Type B pancreatic cell (in vitro differentiated cells): ENCODE data around the gene ADSL. TPM values are rescaled to one million over a fixed set of nuclear protein-coding genes. Genes with fewer than 3 reads are reported as not detected.

Experiments
- DNase-seq: peaks from one replicate; pipeline ENCODE4 v3.0.0; 2021; ENCODE audit warnings: mixed read lengths; ENCODE audit not compliant: unreplicated experiment; ENCODE audit errors: extremely low spot score
- H3K27ac Mint-ChIP-seq: 2 replicates; pipeline ENCODE4 v1.8.0; 2021; ENCODE audit warnings: mild to moderate bottlenecking, mixed read lengths
- H3K27me3 Mint-ChIP-seq: 2 replicates; pipeline ENCODE4 v1.8.0; 2021; ENCODE audit warnings: mixed read lengths
- H3K36me3 Mint-ChIP-seq: 2 replicates; pipeline ENCODE4 v1.8.0; 2021; ENCODE audit warnings: mixed read lengths
- H3K4me1 Mint-ChIP-seq: one replicate; pipeline ENCODE4 v1.8.0; 2021; ENCODE audit warnings: mixed read lengths; ENCODE audit not compliant: unreplicated experiment
- H3K4me3 Mint-ChIP-seq: 2 replicates; pipeline ENCODE4 v1.8.0; 2021; ENCODE audit warnings: mild to moderate bottlenecking, mixed read lengths
- H3K9me3 Mint-ChIP-seq: 2 replicates; pipeline ENCODE4 v1.8.0; 2021; ENCODE audit warnings: mixed read lengths
- CTCF ChIP-seq: fragments of 200-600 bp; sonication (generic); conservative IDR thresholded peaks from 2 replicates; pipeline ENCODE4 v1.5.0; 2021; ENCODE audit warnings: antibody characterized with exemption, mild to moderate bottlenecking
- total RNA-seq: library from RNA; stranded (reverse); gene quantifications from 2 replicates; pipeline ENCODE4 v1.2.1, GENCODE V29; 2021; ENCODE audit warnings: low replicate concordance

ADSL gene
- total RNA-seq, 1 donor from 2014 or later = 82.8 TPM

- no peak for DNase-seq
- H3K9me3 Mint-ChIP-seq = no peaks in the 10 kb centered on the region
- no peak for TF ChIP-seq CTCF
- peaks cover 57% of the 10 kb centered on the region for H3K36me3 Mint-ChIP-seq
- H3K4me1 Mint-ChIP-seq = no peaks in the 10 kb centered on the region
- H3K4me3 Mint-ChIP-seq = no peak overlapping the region
- no peak overlapping the region for H3K27ac Mint-ChIP-seq
- H3K27me3 Mint-ChIP-seq = no peaks in the 10 kb centered on the region
These were observed 18.1 kb downstream of the ADSL start for GRCh38 chr22:40364431-40364830.

GRCh38 chr22:40366068-40366467 lies 19.8 kb downstream of the ADSL start:
- no peak for TF ChIP-seq CTCF
- H3K27ac Mint-ChIP-seq = no peak overlapping the region
- no peak for DNase-seq

GRCh38 chr22:40367342-40367741 lies 21.0 kb downstream of the ADSL start:
- H3K4me3 Mint-ChIP-seq = no peak overlapping the region
- peaks cover 1% of the 10 kb centered on the region for H3K4me1 Mint-ChIP-seq
- no peak for DNase-seq
- H3K27me3 Mint-ChIP-seq = no peaks in the 10 kb centered on the region
- H3K36me3 Mint-ChIP-seq = peaks cover 41% of the 10 kb centered on the region
- H3K27ac Mint-ChIP-seq = no peak overlapping the region
- no peaks in the 10 kb centered on the region for H3K9me3 Mint-ChIP-seq
- TF ChIP-seq CTCF = no peak

More at GRCh38 chr22:40366068-40366467, 19.8 kb downstream of the ADSL start:
- Mint-ChIP-seq H3K27me3 (no peaks in the 10 kb centered on the region), H3K4me1 (no peaks in the 10 kb centered on the region), H3K36me3 (peaks cover 52% of the 10 kb centered on the region), H3K9me3 (no peaks in the 10 kb centered on the region), H3K4me3 (no peak overlapping the region)

- peak overlapping the region; percentile 28 for H3K4me3 Mint-ChIP-seq
- peaks cover 6% of the 10 kb centered on the region for H3K4me1 Mint-ChIP-seq
- H3K27me3 Mint-ChIP-seq = no peaks in the 10 kb centered on the region
- H3K36me3 Mint-ChIP-seq = peaks cover 34% of the 10 kb centered on the region
- no peak for DNase-seq
- no peaks in the 10 kb centered on the region for H3K9me3 Mint-ChIP-seq
- peak overlapping the region; percentile 73 for H3K27ac Mint-ChIP-seq
- no peak for TF ChIP-seq CTCF
These were observed 21.7 kb downstream of the ADSL start for GRCh38 chr22:40368016-40368415.

GRCh38 chr22:40368836-40369235 lies 22.5 kb downstream of the ADSL start:
- DNase-seq = no peak
- Mint-ChIP-seq H3K27me3 (no peaks in the 10 kb centered on the region), H3K9me3 (no peaks in the 10 kb centered on the region), H3K4me3 (no peak overlapping the region), H3K4me1 (peaks cover 6% of the 10 kb centered on the region), H3K27ac (peak overlapping the region; percentile 73), H3K36me3 (peaks cover 29% of the 10 kb centered on the region)
- TF ChIP-seq CTCF = no peak

GRCh38 chr22:40374567-40374966 lies 28.3 kb downstream of the ADSL start:
- Mint-ChIP-seq H3K4me1 (peaks cover 6% of the 10 kb centered on the region), H3K36me3 (peaks cover 4% of the 10 kb centered on the region), H3K27me3 (no peaks in the 10 kb centered on the region), H3K9me3 (no peaks in the 10 kb centered on the region), H3K27ac (no peak overlapping the region), H3K4me3 (no peak overlapping the region)
- TF ChIP-seq CTCF = no peak
- DNase-seq = no peak
